Anterior cingulate cortex (tissue), 58 donors: ENCODE results near the gene HTR6.
"Not testable (repeated sequence)": the region's sequence is repeated elsewhere in the genome, so short reads cannot be mapped to it uniquely, and the experiment has no call there.

Source experiments
- DNase-seq, 58 donors: peaks; one replicate each; lab custom pipeline; 2025; lab: John Stamatoyannopoulos, UW

HTR6 gene

GRCh38 chr1:19637606-19638005 is 27.1 kb upstream of the HTR6 start:
- no peak for DNase-seq

- DNase-seq: not testable (repeated sequence)
These were observed 25.4 kb upstream of the HTR6 start for GRCh38 chr1:19639228-19639627.

DNA sequence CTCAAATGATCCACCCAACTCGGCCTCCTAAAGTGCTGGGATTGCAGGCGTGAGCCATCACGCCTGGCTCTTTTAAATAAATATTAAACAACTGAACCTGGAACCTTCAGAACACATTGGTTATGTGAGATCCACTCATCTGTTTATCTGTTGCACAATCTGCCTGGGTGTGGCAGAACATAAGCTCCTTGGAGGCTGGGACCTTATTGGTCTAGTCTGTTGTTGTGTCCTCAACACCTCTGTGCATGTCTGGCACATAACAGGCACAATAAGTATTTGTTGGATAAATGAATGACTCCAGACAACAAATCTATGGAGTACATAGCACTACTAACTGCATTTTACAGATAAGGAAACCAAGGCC is 24.7 kb upstream of the HTR6 start:
- no peak for DNase-seq

GRCh38 chr1:19640363-19641316 is 24.0 kb upstream of the HTR6 start:
- no peak for DNase-seq

- no peak for DNase-seq
These were observed 21.6 kb upstream of the HTR6 start for GRCh38 chr1:19643121-19643520.

- peak in 29 of 58 donors; percentile 10 to 78 (median 36) for DNase-seq
These were observed 20.9 kb upstream of the HTR6 start, which contains the start of gene NBL1 for GRCh38 chr1:19643602-19644394. Gene NBL1 (plus strand): TSS chr1:19644311. CDS start chr1:19655031, 10,720 bp downstream.

GRCh38 chr1:19644395-19644680 is 20.3 kb upstream of the HTR6 start:
- DNase-seq: no peak

DNA sequence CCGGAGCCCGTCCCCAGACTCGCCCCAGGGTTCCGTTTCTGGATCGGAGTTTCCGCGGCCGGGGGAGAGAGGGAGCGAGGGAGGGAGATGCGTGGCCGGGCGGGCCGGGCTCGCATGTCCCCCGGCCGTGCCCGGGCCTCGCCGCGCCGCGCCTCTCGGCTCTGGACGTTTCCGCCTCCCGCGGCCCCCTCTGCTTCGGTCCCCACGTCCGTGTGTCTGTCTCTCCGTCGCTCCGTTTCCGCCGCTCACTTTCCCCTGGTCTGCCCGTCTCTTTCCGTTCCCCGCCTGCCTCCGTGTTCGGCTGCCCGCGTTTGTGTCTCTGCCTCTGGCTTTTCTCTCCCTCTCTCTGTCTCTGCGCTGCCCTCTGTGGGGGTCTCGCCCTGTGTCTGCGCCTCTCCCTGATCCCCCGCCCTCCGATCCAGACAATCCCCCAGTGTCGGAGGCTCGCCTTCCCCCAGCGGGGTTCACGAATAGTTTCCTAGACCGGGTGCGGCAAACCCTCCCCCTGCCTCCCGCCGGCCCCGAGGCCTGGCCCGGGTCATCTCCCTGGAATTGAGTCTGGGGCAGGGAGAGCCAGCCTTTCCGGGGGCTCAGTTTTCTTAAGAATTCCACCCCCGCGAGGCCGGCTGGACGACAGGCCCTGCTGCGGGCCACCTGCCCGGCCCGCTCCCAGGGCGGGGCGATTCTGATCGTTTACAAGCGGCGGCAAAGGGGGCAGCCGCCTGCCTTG is 19.8 kb upstream of the HTR6 start:
- peak in 1 of 58 donors; percentile 12 for DNase-seq

- DNase-seq: peak in 1 of 58 donors; percentile 26
These were observed 19.0 kb upstream of the HTR6 start for GRCh38 chr1:19645411-19646251.

DNA sequence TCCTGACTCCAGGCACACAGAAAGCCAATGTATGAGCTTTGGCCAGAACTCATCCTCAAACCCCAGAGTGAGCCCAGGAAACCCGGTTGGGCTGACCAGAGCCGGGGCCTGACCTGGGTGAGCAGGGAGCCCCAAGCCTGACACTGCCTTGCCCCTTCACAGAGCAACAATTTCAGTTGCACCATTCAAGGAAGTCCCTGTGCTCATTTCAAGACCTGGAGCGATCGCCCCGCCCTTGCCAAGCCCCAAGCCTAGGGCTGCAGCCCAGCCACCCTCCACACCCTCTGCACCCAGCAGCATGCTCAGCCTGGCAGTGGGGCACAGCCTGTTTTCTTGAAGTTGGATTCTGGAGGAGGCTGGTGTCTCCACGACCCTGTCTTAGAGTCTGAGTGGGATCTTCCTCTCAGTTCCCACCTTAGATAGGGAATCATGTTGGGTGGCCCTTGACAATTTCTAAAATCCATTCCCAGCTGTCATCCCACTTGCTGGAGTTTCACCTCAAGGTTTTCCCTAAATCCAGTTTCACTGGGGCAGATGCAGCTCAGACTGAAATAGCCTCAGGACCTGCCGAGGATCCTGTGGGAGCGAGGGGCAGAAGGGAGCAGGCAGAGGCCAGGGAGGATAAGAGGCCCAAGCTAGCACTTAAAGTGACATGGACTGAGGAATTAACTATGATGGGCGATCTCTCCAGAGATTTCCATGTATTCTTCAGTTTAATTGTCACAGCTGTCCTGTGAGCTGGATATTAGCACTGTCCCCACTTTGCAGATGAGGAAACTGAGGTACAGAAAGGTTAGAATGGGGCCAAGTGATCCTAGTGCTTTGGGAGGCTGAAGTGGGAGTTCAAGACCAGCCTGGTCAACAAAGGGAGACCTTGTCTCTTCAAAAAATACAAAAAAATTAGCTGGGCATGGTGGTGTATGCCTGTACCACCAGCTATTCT is 18.0 kb upstream of the HTR6 start:
- DNase-seq: no peak

- DNase-seq: no peak
These were observed 17.0 kb upstream of the HTR6 start for GRCh38 chr1:19647643-19648042.

- no peak for DNase-seq
These were observed 16.4 kb upstream of the HTR6 start for GRCh38 chr1:19648239-19648638.

DNA sequence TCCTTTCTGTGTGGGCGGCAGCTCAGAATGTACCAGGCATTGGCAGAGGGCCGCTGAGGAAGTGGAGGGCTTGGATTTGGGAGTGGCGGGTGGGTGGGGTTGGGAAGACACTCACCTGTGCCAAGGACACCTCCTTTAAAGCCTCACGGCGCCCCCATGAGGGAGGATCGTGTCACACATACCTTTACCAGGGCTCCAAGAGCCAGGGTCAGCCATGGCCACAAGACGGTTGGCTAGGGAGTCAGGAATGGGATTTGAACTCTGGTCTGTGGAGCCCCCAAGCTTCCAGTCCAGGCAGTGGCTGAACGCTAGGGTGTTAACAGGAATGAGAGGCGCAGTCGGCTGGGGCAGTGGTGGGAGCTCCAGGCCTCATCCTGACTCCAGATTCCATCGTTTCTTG is 16.0 kb upstream of the HTR6 start:
- DNase-seq: peak in 2 of 58 donors; percentile 20 to 28

DNA sequence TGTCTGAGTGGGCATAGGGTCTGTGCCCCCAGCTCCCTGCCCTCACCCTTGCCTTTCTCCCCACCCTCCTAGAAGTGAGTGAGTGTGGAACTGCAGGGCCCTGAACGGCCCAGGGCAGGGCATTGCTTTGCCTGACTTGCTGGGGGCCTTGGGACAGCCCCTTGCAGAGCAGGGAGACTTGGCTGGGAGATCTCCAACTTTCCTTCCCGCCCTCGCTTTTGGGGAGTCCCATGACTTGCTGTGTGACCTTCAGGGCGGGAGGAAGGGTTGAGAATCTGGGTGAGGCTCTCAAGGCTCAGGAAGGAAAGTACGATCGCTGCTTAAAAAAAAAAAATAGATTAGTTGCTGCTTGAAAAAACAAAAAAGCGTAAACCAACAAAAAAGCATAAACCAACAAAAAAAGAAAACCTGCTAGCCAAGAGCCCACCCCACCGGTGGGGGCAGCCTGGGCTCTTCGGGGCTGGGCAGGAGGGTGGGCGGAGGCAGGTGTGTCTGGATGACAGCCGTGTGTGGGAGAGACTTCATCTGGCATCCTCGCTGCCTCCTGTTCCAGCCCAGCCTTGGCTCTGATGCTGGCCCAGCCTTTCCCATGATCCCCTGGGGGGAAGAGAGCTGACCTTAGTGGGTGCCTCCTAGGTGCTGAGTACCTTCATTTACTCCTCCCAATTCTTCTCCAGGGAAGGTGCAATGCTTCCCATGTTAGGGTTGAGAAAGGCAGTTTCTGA is 14.1 kb upstream of the HTR6 start:
- DNase-seq: peak in 18 of 58 donors; percentile 19 to 67 (median 28)

GRCh38 chr1:19651141-19651737 is 13.4 kb upstream of the HTR6 start:
- peak in 34 of 58 donors; percentile 15 to 51 (median 35) for DNase-seq

GRCh38 chr1:19654386-19654785 is 10.3 kb upstream of the HTR6 start:
- DNase-seq: no peak

GRCh38 chr1:19654886-19655717 is 9.6 kb upstream of the HTR6 start:
- no peak for DNase-seq
